GM12875 (cell line): ENCODE data around the gene GATA1.

Source experiments
- H3K4me3 ChIP-seq: one replicate; pipeline ENCODE4 v1.5.1; 2011; ENCODE audit warnings: low read depth, low read length, control low read depth
- TF ChIP-seq, protein P1 (sequence below): IDR thresholded peaks from 2 replicates; pipeline ENCODE4 v1.5.1; 2011; ENCODE audit warnings: low read depth, mild to moderate bottlenecking, control low read depth, inconsistent platforms, low read length, moderate library complexity, borderline replicate concordance; ENCODE audit not compliant: insufficient read depth

The GATA1 gene

DNA sequence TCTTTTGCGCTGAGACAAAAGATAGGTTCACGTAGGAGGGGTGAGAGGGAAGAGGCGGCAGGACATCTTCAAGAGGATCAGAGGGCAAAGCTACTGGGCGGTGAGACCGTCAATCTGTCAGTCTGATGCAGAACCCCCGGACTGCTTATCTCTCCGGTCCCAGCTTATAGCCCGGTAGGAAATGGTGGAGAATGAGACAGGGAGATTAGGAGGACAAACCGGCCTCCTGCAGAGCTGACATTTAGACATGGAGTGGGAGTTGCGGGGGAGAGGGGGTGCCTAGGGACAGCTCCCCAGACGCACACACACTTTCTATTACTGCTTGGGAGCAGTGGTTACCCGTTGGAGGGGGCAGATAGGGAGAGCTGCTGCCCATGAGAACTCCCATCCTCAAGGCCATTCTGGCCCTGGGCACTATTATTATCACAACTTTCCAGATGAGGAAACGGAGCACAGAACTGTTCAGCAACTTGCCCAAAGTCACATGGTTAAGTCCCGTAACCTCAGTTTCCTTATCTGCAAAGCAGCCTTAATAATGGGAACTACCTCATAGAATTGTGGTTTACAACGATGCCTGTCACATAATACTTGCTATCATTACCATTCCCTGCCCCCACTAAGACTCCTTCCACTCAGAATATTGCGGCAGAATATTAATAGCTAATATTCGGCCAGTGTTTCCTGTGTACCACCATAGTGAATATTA, 14.3 kb downstream of the GATA1 start:
- peak overlapping the region; percentile 54 for H3K4me3 ChIP-seq
- TF ChIP-seq, protein P1, sequence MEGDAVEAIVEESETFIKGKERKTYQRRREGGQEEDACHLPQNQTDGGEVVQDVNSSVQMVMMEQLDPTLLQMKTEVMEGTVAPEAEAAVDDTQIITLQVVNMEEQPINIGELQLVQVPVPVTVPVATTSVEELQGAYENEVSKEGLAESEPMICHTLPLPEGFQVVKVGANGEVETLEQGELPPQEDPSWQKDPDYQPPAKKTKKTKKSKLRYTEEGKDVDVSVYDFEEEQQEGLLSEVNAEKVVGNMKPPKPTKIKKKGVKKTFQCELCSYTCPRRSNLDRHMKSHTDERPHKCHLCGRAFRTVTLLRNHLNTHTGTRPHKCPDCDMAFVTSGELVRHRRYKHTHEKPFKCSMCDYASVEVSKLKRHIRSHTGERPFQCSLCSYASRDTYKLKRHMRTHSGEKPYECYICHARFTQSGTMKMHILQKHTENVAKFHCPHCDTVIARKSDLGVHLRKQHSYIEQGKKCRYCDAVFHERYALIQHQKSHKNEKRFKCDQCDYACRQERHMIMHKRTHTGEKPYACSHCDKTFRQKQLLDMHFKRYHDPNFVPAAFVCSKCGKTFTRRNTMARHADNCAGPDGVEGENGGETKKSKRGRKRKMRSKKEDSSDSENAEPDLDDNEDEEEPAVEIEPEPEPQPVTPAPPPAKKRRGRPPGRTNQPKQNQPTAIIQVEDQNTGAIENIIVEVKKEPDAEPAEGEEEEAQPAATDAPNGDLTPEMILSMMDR, result no peak

DNA sequence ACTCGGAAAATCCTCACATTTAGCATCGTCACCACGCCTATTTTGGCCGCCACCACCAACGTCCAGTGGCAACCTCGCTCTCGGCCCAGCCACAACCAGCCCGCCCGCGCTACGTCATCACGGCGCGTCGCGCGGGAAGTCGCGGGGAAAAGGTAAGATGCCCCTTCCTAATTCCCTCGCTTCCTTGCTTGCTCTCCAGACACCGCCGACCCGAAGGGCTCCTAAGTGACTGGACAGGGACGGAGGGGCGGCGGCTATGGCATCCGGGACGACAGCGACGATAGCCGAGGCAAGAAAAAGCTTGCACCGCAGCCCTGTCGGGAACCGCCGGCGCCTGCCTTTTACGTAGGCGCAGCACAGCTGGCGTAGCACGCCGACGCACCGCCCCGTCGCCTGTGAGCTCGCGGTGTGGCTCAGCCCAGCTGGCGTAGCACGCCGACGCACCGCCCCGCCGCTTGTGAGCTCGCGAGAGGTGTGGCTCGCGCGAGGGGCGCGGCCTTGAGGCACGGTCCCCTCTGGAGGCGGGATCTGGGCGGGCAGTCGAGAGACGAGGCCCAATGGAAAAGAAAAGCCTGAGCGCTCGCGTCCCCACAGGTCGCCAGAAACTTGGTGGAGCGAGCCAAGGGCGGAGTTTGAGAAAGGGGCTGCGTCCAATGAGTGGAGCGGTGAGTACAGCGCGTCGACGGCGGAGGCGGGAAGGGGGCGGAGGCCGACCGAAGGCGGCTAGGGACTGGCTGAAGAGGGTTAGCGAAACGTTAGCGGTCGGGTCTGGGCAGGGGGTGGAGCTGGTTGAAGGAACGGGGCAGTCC, 15.1 kb downstream of the GATA1 start, which contains the start of gene HDAC6:
Gene HDAC6, plus strand, starts transcription at position 788 of the 809 bp plus-strand sequence. CDS start 626 bp downstream, outside the sequence.
- TF ChIP-seq, protein P1, result no peak
- peak within 1 kb of the TSS; percentile 68 for H3K4me3 ChIP-seq

DNA sequence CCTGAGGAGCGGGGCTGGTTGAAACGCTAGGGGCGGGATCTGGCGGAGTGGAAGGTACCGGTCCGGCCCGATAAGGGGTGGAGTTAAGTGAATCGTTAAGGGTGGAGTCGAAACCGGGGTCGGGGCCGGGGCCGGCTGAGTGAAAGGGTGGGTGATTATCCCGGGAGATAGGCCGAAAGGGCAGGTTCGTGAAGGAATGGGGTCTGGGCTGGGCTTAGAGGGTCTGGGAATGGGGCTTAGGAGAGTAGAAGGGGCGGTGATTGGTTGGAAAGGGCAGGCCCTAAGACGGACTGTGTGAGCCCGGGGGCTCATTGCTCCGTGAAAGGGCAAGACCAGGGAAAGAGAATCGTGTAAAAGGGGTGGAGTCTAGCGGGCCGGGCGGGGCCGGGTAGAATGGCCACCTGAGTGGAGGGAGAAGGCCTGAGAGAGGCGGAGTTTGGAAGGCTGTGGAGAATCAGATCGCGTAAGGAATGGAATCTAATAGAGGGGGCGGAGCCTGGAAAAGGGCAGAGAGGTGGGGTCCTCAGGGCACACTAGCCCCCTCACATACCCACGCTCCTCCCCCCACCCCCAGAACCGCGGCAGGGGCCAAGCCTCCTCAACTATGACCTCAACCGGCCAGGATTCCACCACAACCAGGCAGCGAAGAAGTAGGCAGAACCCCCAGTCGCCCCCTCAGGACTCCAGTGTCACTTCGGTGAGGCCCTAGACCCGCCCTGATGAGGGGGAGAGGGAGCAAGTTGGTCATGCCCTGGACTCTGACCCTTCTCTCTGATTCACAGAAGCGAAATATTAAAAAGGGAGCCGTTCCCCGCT, 15.9 kb downstream of the GATA1 start:
- peak overlapping the region; percentile 68 for H3K4me3 ChIP-seq

DNA sequence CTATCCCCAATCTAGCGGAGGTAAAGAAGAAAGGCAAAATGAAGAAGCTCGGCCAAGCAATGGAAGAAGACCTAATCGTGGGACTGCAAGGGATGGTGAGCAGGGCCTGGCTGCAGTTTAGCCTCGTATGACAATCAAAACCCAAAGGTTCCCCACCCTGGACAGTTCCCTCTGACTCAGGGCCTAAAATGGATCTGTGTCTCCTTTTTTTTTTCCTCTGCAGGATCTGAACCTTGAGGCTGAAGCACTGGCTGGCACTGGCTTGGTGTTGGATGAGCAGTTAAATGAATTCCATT, 16.5 kb downstream of the GATA1 start:
- TF ChIP-seq, protein P1, result no peak
- peak overlapping the region; percentile 68 for H3K4me3 ChIP-seq

More for the DNA sequence above, 15.9 kb downstream of the GATA1 start:
- TF ChIP-seq, protein P1, result no peak

DNA sequence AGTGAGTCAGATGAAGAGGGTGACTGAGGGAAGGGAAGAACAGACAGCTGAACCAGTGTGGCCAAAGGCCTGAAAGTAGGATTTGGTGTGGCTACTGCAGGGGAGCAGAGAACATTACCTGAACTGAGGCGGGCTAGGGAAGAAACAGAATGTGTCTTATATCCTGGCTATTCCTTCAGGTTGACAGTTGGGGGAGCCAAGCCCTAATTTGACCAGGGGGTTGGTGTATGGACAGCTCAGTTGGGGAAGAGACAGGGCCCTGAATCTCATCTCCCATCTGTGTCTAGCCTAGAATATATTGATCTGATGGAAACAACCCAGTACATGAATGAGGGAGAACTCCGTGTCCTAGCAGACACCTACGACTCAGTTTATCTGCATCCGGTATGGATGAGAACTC, 19.7 kb downstream of the GATA1 start:
- no peak overlapping the region for H3K4me3 ChIP-seq
- TF ChIP-seq, protein P1, result no peak

DNA sequence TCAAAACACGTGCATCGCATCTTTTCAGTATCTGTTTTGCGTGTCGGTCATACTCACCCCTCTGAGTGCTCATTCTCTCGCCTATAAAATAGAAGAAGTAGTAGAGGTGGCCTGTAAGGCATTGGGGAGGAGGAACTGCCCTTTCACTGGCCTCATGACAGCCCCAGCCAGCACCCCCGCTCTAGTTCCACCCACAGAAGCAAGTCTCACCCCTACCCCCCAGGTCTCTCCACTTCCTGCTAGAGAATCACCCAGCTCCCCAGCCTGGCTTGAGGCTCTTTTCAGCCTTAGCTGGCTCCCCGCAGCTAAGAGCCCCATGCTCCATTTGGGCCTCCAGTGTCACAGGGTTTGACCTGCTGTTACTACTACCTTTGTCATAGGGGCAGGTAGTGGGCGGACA, 27.3 kb downstream of the GATA1 start:
- TF ChIP-seq, protein P1, result no peak
- H3K4me3 ChIP-seq, result no peak overlapping the region
